ENCODE measurements around the gene AZI2.
A peak's percentile ranks its signal among the peaks of the same experiment; 100 is the strongest.

AZI2 gene

DNA sequence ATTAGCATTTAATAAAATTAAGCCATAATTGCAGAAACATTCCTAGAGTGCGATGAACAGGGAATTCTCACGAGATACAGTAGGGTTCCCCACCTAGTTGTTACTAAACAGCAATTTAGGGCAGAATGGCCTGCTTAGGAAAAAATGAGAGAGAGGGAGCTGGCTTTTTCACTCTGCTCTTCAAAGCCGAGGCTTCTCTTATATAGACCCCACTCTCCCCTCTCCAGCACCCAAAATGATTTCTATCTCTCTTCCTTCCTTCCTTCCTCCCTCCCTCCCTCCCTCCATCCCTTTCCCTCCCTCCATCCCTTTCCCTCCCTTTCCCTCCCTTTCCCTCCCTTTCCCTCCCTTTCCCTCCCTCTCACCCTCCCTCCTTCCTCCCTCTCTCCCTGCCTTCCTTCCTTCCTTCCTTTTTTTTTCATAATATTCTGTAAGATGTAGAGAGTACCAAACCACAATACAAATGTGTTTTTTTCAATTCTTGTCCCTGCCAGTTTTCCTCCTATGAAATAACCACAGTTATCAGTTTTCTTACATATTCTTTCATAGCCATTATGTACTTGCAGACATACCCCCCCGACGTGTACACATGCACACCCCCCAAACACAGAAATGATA is 48.2 kb downstream of the AZI2 start:
- DNase-seq = no peak

DNA sequence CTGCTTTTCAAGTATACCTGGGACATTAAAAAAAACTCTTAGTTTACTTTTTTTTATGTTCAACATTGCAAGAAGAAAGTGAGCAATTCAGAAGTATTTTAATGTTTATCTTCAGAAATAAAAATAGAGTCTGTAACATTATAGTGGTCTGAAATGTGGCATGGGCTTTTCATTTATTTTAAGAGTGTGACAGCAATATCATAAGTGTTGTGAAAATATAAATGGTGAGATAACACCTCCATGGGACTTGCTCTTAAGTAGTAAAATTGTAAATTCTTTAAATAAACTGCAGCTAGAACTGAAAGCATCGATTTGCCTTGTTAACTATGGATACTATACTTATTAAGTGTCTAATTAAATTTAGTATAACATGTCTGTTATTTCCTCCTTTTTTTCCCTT is 48.9 kb downstream of the AZI2 start:
- DNase-seq = no peak

DNA sequence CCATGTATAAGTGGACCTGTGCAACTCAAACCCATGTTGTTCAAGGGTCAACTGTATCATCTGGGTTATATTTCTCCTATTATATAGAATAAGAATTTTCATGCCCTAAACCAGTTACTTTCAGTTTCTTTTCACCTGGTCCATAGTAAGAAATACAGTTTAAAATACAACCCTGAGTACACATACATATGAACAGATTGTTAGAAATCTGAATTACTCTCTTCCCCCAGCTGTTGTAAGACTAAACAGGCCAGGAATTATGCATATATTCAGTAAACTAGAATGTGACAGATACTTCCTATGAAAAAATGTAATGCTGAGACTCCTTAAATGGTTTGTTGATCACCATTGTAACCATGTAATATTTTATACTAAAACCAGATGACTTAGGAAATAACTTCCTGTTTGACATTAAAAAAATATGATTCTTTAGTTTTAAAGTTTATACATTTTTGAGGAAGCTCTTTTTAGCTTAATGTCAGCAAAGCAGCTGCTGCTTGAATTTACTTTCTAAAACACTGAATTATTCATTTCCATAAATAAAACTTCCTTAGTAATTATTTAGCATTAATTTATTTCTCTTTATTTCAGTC is 52.6 kb downstream of the AZI2 start:
- DNase-seq = no peak

DNA sequence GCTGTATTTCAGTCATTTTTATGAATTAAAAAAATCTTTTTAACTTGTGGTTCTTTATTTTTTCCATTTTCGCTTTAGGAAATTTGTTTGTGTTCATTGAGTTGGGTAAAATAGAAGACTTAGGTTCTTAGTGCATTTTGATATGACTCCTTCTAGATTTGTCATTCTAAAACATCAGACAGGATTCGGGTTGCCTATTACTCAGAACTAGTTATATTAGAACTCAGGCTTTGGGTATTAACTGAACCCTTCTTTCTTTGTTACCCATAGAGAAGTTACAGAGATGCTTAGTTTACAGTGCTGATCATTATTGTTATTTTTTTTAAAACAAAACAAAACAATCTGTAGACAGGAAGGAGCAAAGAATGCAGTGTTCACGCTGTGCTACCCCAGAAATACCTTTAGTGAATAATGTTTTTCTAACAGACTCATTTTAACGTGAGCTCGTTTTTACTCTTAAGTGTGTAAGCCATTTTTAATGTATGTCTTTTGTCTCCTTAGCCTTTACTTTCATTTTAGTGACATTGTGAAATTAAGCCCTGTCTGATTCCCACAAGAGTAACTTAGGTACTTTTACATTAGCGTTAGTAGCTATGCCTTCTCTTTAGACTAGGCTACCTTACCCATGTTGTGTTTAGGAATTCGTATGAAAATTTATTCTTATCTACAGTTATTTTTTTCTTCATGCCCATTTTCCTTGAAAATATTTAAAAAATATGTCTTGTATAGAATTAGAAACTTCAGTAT is 53.8 kb downstream of the AZI2 start:
- DNase-seq = no peak

DNA sequence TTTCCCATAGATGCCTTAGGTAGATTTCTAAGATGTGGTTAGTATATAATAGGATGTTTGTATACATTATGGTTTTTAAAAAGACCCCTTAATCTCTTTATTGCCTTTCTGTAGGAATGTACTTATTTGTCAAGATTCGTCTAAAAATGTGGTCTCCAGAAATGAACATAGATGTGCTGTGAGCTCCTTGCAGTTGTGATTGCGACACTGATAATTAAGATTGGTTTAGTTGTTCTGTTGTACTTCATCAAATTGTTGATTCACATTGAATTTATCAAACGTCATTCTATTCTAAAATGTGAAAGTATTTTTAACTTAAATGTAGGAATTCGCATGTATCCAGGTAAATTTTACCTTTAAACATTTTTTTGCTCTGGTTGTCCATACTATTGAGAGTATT is 56.0 kb downstream of the AZI2 start:
- no peak for DNase-seq

DNA sequence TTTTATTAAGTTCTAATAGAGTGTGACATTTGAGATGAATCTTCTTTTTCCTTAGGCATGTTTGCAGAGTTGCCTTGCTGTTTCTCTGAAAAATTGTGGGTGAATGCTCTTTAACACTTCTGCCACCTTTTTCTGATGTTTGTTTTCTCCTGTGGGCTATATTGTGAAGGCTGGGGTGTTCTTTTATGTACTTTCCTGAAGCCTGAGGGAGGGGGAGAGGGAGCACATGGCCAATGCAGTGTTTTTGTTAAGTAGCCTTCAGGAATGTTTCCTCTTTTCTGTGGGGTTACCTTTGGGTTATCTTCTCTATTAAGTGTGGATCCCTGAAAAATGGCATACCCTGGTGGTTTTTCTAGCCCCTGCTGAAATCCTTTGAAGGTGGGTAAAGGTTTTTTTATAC is 57.0 kb downstream of the AZI2 start:
- no peak for DNase-seq

DNA sequence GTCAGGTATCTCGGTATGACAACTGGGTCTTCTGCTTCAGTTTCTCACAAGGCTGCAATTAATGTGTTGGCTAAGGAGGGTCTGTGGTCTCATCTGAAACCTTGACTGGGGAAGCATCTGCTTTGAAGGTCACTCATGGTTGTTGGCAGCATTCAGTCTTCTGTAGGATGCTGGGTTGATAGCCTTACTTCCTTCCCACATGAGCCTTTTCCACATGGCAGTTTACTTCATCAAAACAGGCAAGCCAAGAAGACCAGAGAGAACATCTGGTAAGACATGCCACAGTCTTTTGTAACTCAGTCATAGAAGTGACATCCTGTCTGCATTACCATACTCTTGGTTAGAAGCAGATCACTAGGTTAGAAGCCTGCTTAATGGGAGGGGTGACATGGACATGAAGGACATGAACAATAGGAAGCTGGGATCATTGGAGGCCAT is 57.7 kb downstream of the AZI2 start:
- no peak for DNase-seq

DNA sequence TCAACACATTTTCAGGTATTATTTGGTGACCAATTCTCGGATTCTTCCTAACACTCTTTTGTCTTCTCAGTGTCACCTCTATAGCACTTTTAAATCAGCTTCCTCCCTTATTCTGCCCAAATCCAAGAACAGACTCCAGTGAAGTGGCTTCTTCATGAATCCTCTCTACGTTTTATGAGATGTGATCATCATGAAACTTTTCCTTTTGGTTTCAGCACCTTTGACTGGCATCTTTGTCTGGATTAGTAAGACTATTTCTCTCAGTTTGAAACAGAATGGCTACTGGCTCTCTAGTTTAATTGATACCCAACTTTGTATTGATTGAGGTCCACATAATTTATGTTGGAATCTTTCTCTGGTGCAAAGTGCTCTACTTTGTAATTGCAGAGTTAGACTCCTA is 61.6 kb downstream of the AZI2 start:
- DNase-seq = no peak

DNA sequence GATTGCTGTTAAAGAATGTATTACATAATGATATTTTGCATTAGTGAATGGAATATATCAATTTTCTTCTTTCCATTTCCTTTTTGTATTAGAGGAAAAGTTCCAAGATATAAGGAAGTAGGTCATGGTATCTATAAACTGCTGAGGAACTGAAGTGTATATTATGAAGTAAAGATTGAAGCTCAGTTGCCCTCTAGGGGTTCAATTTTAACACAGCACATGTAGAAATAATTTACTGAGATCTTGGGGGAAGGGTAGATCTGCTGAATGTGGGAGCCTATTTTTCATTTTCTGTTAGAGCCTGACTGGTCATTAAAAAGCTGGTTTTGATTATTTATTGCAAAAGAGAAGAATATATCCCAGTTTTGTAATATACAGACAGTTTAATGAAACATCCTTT is 62.0 kb downstream of the AZI2 start:
- peak in 1 of 2 experiments; percentile 0 for DNase-seq

DNA sequence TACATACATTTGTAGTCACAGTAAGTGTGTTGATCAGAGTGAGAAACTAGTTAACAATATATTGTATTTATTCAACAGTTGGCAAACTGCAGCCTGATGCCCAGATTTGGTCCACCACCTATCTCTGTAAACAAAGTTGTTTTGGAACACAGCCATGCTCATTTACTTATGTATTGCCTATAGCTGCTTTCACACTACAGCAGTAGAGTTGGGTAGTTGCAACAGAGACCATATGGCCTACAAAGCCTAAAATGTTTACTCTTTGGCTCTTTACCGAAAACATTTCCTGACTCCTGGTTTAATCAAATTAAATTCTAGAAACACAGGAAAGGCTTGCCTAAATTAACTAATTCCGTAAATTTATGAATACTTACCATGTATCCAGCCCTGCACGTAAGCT is 67.8 kb downstream of the AZI2 start:
- DNase-seq = no peak

DNA sequence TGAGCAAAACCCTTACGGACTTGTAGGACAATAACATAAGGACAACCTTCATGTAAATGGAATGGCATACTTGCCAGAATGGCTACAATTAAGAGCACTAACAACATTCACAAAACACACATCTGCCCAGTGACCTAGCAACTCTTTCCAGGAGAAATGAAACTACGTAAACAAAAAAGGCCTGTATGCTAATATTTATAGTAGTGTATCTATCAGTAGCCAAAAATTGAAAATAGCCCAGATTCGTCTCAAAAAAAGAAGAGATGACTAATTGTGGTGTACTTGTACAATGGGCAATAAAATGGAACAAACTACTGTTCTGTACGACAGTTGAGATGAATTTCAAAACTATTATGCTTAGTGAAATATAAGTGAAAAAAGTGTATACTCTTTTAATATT is 68.9 kb downstream of the AZI2 start:
- no peak for DNase-seq

DNA sequence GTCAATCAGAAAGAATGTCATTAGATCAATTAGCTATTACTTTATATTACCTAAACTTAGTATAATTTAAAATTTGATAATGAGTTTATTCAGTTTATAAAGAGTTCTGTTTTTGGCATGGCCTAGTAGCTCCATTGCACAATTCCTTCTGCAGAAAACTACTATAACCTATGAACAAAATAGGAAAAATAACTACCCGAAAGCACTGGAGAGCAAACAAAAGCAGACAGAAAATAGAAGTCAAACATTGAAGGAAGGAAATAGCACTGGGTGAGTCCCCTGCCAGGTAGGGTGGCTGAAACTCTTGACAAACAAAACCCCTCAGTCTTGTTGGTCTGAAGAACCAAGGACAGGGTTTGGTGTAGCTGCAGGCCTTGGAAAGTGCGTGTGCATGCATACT is 69.7 kb downstream of the AZI2 start:
- no peak for DNase-seq

DNA sequence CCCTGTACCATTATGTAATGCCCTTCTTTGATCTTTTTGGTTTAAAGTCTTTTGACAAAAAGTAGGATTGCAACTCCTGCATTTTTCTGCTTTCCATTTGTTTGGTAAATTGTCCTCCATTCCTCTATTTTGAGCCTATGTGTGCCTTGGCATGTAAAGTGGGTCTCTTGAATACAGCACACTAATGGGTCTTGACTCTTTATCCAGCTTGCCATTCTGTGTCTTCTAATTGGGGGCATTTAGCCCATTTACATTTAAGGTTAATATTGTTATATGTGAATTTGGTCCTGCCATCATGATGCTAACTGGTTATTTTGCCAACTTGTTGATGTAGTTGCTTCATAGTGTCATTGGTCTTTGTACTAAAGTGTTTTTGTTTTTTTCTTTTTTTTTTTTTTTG is 74.8 kb downstream of the AZI2 start:
- no peak for DNase-seq
